ENCODE data around the gene RAD52.

RAD52 gene

DNA sequence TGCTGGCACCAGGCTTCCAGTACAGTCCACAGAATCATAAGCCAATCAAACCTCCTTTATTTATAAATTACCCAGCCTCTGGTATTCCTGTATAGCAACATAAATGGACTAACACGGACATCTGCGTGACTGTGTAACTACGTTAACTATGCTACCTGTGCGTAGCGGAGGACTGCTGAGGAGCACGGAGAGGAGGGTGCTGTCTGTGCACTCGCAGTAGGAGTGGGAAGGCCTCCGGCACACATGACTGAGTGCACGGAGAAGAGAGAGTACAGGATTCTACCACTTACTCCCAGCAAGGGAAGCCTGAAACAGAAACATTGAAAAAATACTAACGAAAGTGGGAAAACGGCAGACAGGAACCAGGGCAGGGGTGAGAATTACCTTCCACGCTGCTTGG, 22.9 kb downstream of the RAD52 start:
- FAIRE-seq = no peak
- TF ChIP-seq POLR2A (IDR thresholded peaks at IDR 0.05; ENCODE audit: low read depth, low read length) = no peak
- no peak for TF ChIP-seq PAX5 (IDR thresholded peaks at IDR 0.05; ENCODE audit: insufficient read depth, low read length, severe bottlenecking)
- DNase-seq (ENCODE audit: insufficient read length, low spot score) = no peak

DNA sequence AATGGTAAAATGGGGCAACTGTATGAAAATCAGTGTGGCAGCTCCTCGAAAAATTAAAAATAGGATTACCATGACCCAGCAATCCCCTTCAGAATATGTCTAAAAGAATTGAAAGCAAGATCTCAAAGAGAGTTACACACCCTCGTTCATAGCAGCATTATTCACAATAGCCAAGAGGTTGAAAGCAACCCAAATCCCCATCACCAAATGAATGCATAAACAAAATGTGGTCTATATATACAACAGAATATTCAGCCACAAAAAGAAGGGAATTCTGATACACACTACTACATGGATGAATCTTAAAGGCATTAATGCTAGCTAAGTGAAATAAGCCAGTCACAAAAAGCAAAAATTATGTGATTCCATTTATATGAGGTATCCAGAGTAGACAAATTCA, 27.2 kb downstream of the RAD52 start:
- FAIRE-seq (no peak), DNase-seq (ENCODE audit: insufficient read length, low spot score) (no peak)
- TF ChIP-seq PAX5 (IDR thresholded peaks at IDR 0.05; ENCODE audit: insufficient read depth, low read length, severe bottlenecking) (no peak), POLR2A (IDR thresholded peaks at IDR 0.05; ENCODE audit: low read depth, low read length) (no peak), POLR2AphosphoS5 (IDR thresholded peaks at IDR 0.05; ENCODE audit: low read depth, low read length) (no peak), TAF1 (IDR thresholded peaks at IDR 0.05; ENCODE audit: low read depth, low read length) (no peak), SPI1 (IDR thresholded peaks at IDR 0.05; ENCODE audit: low read depth, low read length) (no peak), POU2F2 (IDR thresholded peaks at IDR 0.05; ENCODE audit: low read depth, low read length) (no peak)

DNA sequence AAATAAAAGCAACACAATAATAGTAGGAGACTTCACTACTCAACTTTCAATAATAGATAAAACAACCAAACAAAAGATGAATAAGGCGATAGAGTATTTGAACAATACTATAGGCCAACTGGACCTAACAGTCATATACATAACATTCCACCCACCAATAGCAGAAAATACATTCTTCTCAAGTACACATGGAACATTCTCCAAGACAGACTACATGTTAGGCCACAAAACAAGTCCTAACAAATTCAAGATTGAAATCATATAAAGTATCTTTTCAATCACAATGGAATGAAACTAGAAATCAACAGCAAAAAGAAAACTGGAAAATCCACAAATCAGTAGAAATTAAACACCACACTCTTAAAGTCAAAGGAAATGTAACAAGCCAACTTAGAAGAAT, 28.8 kb downstream of the RAD52 start:
- DNase-seq (ENCODE audit: insufficient read length, low spot score) (no peak), FAIRE-seq (no peak)
- no peak for TF ChIP-seq TAF1 (IDR thresholded peaks at IDR 0.05; ENCODE audit: low read depth, low read length)
- TF ChIP-seq PAX5 (IDR thresholded peaks at IDR 0.05; ENCODE audit: insufficient read depth, low read length, severe bottlenecking) = no peak
- TF ChIP-seq POU2F2 (IDR thresholded peaks at IDR 0.05; ENCODE audit: low read depth, low read length) = no peak
- TF ChIP-seq SPI1 (IDR thresholded peaks at IDR 0.05; ENCODE audit: low read depth, low read length) = no peak
- TF ChIP-seq POLR2AphosphoS5 (IDR thresholded peaks at IDR 0.05; ENCODE audit: low read depth, low read length) = no peak
- TF ChIP-seq POLR2A (IDR thresholded peaks at IDR 0.05; ENCODE audit: low read depth, low read length) = no peak

DNA sequence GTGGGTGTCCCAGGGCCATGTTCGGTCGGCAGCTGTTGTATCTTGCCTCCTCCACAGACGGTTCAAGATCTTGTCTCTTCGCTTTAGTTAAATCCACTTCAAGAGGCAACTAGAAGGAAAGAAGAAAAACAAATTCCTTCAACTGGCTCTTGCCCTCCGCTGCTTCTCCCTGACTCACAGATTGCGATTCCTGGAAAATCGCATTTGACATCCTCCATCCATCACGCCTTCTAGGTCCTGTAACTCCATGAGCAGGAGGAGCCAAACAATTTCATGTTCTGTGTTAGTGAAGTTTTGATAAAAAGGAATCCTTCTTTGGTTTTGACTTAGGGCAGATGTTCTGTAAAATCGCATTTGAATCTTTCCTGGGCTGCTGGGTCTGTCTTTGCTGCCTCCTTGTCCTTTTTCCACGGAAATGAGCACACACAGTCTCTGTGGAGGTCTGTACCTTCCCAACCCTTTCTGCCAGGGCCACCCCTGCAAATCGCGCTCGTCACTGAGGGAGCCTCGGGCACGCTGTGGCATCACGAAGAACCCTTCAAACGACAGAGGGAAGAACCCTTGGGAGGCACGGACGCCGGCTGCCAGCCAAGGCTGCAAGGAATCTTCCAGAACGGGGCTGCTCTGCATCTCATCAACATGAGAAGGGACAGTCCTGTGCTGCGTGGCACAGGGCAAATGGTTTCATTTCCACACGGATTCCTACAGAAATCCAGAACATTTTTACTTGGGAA, 32.6 kb downstream of the RAD52 start:
- DNase-seq (ENCODE audit: insufficient read length, low spot score) = no peak
- no peak for FAIRE-seq
- TF ChIP-seq POU2F2 (IDR thresholded peaks at IDR 0.05; ENCODE audit: low read depth, low read length) (no peak), SPI1 (IDR thresholded peaks at IDR 0.05; ENCODE audit: low read depth, low read length) (no peak), TAF1 (IDR thresholded peaks at IDR 0.05; ENCODE audit: low read depth, low read length) (no peak), POLR2A (IDR thresholded peaks at IDR 0.05; ENCODE audit: low read depth, low read length) (no peak), PAX5 (IDR thresholded peaks at IDR 0.05; ENCODE audit: insufficient read depth, low read length, severe bottlenecking) (no peak), POLR2AphosphoS5 (IDR thresholded peaks at IDR 0.05; ENCODE audit: low read depth, low read length) (no peak)

DNA sequence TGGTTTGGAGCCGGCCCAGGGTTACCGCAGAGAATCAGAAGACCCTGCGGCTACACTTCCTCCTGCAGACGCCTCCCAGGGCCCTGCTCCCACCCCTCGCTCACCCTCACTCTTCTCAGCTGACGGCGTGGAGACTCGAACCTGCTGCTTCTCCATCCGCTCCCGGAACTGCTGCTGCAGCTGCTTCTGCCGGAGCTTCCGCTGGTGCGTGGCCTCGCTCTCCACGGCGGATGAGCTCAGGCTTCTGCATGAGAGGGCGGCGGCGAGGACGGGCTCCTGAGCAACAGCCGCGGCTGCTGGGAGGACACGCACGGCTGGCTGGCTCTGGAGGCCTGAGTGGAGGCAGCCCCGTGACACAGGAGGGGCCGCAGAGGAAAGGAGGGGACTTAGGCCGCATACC, 33.3 kb downstream of the RAD52 start:
- TF ChIP-seq TAF1 (IDR thresholded peaks at IDR 0.05; ENCODE audit: low read depth, low read length) = no peak
- no peak for TF ChIP-seq POLR2AphosphoS5 (IDR thresholded peaks at IDR 0.05; ENCODE audit: low read depth, low read length)
- no peak for TF ChIP-seq PAX5 (IDR thresholded peaks at IDR 0.05; ENCODE audit: insufficient read depth, low read length, severe bottlenecking)
- TF ChIP-seq POLR2A (IDR thresholded peaks at IDR 0.05; ENCODE audit: low read depth, low read length) = no peak; the same call in 1 of the 2 replicates
- no peak for TF ChIP-seq POU2F2 (IDR thresholded peaks at IDR 0.05; ENCODE audit: low read depth, low read length)
- no peak for TF ChIP-seq SPI1 (IDR thresholded peaks at IDR 0.05; ENCODE audit: low read depth, low read length)
- no peak for DNase-seq (ENCODE audit: insufficient read length, low spot score)

DNA sequence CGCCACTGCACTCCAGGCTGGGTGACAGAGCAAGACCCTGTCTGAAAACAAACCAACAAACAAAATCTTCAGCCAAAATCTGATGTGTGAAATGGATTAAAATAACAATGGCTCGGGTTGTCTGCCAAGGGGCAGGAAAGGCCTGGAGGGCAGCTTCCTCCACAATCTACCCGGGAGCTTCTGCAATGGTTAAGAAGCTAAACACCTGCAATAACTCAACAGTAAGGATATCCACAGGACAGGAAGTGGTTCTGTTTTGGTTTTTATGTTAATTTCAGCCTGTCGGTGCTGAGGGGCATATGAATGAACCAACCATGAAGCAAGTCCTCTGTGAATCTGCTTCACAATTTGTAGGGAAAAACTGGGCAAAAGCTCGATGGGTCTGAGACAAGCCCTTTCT, 34.4 kb downstream of the RAD52 start:
- TF ChIP-seq PAX5 (IDR thresholded peaks at IDR 0.05; ENCODE audit: insufficient read depth, low read length, severe bottlenecking) (no peak), POLR2A (IDR thresholded peaks at IDR 0.05; ENCODE audit: low read depth, low read length) (no peak), POLR2AphosphoS5 (IDR thresholded peaks at IDR 0.05; ENCODE audit: low read depth, low read length) (no peak), TAF1 (IDR thresholded peaks at IDR 0.05; ENCODE audit: low read depth, low read length) (no peak), POU2F2 (IDR thresholded peaks at IDR 0.05; ENCODE audit: low read depth, low read length) (no peak), SPI1 (IDR thresholded peaks at IDR 0.05; ENCODE audit: low read depth, low read length) (no peak)
- FAIRE-seq = no peak
- DNase-seq (ENCODE audit: insufficient read length, low spot score) = no peak

More for the DNA sequence above, 33.3 kb downstream of the RAD52 start:
- no peak for FAIRE-seq

DNA sequence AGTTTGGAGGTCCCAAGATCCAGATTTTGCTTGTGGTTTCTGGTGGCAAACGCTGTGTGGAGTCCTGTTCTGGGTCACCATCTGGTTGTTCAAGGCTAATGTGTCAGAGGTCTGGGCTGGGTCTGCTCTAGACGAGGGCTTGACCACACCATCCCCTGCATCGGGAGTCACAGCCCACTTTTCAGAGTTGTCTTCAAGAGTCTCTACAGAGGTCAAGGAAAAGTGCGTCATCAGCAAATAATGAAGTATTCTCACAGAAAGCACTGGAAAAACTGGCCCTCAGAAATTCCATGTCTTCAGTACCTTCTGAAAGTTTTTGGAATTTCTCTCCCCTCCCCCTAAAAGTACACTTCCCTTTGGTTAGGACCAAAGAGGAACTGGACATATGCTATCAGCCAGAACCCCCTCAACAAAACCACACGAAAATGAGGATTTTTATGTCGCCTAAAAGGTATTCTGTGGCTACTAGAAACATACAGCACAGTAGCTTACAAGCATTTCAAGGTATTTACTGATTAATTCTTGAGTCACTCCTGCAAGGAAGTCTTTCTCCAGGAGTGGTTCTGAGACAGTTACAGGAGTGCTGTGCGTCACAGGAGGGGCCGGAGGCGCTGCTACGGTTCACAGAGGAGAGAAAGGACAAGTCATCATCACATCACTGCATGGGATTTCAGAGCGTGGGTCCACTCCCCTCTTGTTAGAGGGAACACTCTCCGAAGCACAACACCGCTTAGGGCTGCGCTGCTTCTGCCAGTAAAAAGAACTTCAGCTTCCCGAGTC, 35.4 kb downstream of the RAD52 start:
- DNase-seq (ENCODE audit: insufficient read length, low spot score) (no peak), FAIRE-seq (no peak)

DNA sequence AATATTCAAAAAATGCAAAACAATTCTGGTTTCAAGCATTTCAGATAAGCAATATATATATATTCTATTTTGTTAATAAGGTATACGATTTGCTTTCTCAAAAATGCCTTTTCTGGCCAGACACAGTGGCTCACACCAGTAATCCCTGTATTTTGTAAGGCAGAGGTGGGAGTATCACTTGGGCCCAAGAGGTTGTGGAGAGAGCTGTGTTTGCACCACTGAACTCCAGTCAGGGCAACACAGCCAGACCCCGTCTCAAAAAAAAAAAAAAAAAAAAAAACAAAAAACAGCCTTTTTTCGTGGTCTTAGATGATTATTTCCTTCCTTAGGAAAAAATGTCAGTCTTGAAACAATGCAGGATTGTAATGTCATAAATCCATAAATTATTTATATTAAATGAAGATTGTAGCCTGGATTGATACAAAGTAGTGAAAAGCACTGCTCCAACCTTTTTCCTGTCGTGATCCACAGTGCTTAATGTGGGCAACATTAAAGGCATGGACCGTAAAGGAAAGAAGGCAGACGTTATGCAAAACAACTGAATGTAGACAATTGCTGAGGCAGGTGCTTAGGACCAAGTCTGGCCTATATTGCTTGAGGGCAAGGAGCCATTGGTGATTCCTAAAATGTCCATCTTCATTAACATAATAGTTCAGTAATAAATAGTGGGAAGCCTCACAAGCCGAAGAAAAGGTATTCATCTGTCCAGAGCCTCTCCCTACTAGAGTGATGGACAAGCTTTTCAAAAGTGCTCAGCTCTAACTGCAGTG, 36.8 kb downstream of the RAD52 start:
- FAIRE-seq (peak; percentile 31), DNase-seq (ENCODE audit: insufficient read length, low spot score) (no peak)
- peak; percentile 25; the same call in 1 of the 2 replicates for TF ChIP-seq POLR2A (IDR thresholded peaks at IDR 0.05; ENCODE audit: low read depth, low read length)
- no peak for TF ChIP-seq POU2F2 (IDR thresholded peaks at IDR 0.05; ENCODE audit: low read depth, low read length)
- peak; percentile 57; the same call in 1 of the 2 replicates for TF ChIP-seq POLR2AphosphoS5 (IDR thresholded peaks at IDR 0.05; ENCODE audit: low read depth, low read length)

More for the DNA sequence above, 35.4 kb downstream of the RAD52 start:
- TF ChIP-seq PAX5 (IDR thresholded peaks at IDR 0.05; ENCODE audit: insufficient read depth, low read length, severe bottlenecking) = no peak
- TF ChIP-seq POLR2A (IDR thresholded peaks at IDR 0.05; ENCODE audit: low read depth, low read length) = no peak
- TF ChIP-seq POLR2AphosphoS5 (IDR thresholded peaks at IDR 0.05; ENCODE audit: low read depth, low read length) = peak; percentile 35; the same call in 1 of the 2 replicates
- TF ChIP-seq SPI1 (IDR thresholded peaks at IDR 0.05; ENCODE audit: low read depth, low read length) = 0 out of 2 replicates have a peak, but pooled peaks have one; percentile 20
- no peak for TF ChIP-seq POU2F2 (IDR thresholded peaks at IDR 0.05; ENCODE audit: low read depth, low read length)
- no peak for TF ChIP-seq TAF1 (IDR thresholded peaks at IDR 0.05; ENCODE audit: low read depth, low read length)

All from GM12891 (cell line).